ENCODE data around the gene MEI4.

- TF ChIP-seq CTCF (IDR thresholded peaks at IDR 0.05) = no peak
- TF ChIP-seq POLR2A (IDR thresholded peaks at IDR 0.05) = no peak
- TF ChIP-seq POLR2AphosphoS5 (IDR thresholded peaks at IDR 0.05) = no peak
Measured at GRCh38 chr6:77796824-77797809, 144.3 kb downstream of the MEI4 start.
